ENCODE results near the gene COA5.

COA5 gene

DNA sequence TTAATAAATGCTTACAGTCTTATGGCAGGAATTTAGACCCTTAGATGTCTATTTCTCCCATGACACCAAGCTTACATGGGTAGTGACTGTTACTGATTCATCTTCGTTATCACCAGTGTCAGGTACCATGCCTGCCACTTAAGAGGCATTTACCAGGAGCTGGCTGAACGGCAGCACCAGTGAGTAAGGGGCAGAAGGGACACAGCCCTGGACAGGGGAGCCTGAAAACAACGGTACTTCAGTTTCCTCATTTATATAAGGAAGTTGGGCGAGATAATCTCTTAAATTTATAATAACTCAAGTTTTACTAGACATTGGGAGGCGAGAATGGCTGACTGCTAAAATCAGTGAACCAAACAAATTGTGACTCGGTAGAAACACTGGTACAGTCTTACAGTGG, 1.2 kb downstream of the COA5 start:
- H3K4me2 ChIP-seq (ENCODE audit: low read depth, low read length, poor library complexity, severe bottlenecking): peak overlapping the region; percentile 76
- TF ChIP-seq CTCF (IDR thresholded peaks at IDR 0.05; ENCODE audit: insufficient read depth, low read length, poor library complexity, severe bottlenecking): no peak
- no peak for TF ChIP-seq EZH2phosphoT487 (conservative IDR thresholded peaks at IDR 0.05; ENCODE audit: low read length)
- H2AFZ ChIP-seq (ENCODE audit: low read depth, low read length, severe bottlenecking): no peak overlapping the region
- no peaks in the 10 kb centered on the region for H4K20me1 ChIP-seq (ENCODE audit: low read depth, low read length)
- peak overlapping the region; percentile 94 for H3K9ac ChIP-seq (ENCODE audit: low read length)
- no peak overlapping the region for H3K27ac ChIP-seq (ENCODE audit: low read depth, low read length)
- H3K79me2 ChIP-seq (ENCODE audit: insufficient read depth, low read length): peaks cover 28% of the 10 kb centered on the region
- no peaks in the 10 kb centered on the region for H3K27me3 ChIP-seq (ENCODE audit: low read length)
- H3K4me3 ChIP-seq (ENCODE audit: insufficient read depth, low read length, poor library complexity, severe bottlenecking): peak overlapping the region; percentile 87
- no peaks in the 10 kb centered on the region for H3K36me3 ChIP-seq (ENCODE audit: low read length)
- no peaks in the 10 kb centered on the region for H3K9me2 ChIP-seq (replicated peaks; ENCODE audit: insufficient read depth, low read length)
- H3K9me3 ChIP-seq (ENCODE audit: insufficient read depth, low read length): no peaks in the 10 kb centered on the region
- no peaks in the 10 kb centered on the region for H3F3A ChIP-seq (ENCODE audit: insufficient read depth)

GRCh38 chr2:98606431-98606830, 1.9 kb downstream of the COA5 start:
- Histone ChIP-seq H3K9me3 (ENCODE audit: insufficient read depth, low read length) (no peaks in the 10 kb centered on the region), H3K4me2 (ENCODE audit: low read depth, low read length, poor library complexity, severe bottlenecking) (peak overlapping the region; percentile 76), H3F3A (ENCODE audit: insufficient read depth) (no peaks in the 10 kb centered on the region), H2AFZ (ENCODE audit: low read depth, low read length, severe bottlenecking) (no peak overlapping the region), H3K79me2 (ENCODE audit: insufficient read depth, low read length) (peaks cover 28% of the 10 kb centered on the region), H3K4me3 (ENCODE audit: insufficient read depth, low read length, poor library complexity, severe bottlenecking) (no peak overlapping the region), H3K27ac (ENCODE audit: low read depth, low read length) (no peak overlapping the region), H4K20me1 (ENCODE audit: low read depth, low read length) (no peaks in the 10 kb centered on the region), H3K36me3 (ENCODE audit: low read length) (no peaks in the 10 kb centered on the region), H3K9ac (ENCODE audit: low read length) (no peak overlapping the region; the same call in 1 of the 2 replicates), H3K27me3 (ENCODE audit: low read length) (no peaks in the 10 kb centered on the region), H3K9me2 (replicated peaks; ENCODE audit: insufficient read depth, low read length) (no peaks in the 10 kb centered on the region)
- no peak for TF ChIP-seq EZH2phosphoT487 (conservative IDR thresholded peaks at IDR 0.05; ENCODE audit: low read length)
- TF ChIP-seq CTCF (IDR thresholded peaks at IDR 0.05; ENCODE audit: insufficient read depth, low read length, poor library complexity, severe bottlenecking): no peak

DNA sequence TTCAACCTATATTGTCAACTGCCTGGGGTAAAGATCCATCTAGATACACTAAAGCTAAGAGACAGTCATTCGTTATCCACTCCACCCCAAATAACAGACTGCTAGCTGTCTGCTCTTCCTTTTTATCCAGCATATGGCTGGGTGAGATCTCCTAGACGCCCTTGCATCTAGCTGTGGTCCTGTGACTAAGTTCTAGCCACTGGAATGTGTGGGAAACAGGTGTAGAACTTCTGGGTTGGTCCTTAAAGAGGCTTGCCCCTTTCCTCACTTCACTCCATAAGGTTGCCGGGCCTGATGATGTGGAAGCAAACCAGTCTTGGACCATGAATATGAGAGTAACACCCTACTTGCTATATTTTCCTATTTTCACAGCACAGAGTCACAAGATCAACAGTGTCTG, 3.2 kb downstream of the COA5 start:
- no peaks in the 10 kb centered on the region for H3K27me3 ChIP-seq (ENCODE audit: low read length)
- no peaks in the 10 kb centered on the region for H3F3A ChIP-seq (ENCODE audit: insufficient read depth)
- no peak overlapping the region for H2AFZ ChIP-seq (ENCODE audit: low read depth, low read length, severe bottlenecking)
- no peak overlapping the region for H3K4me3 ChIP-seq (ENCODE audit: insufficient read depth, low read length, poor library complexity, severe bottlenecking)
- no peak overlapping the region for H3K9ac ChIP-seq (ENCODE audit: low read length)
- H3K79me2 ChIP-seq (ENCODE audit: insufficient read depth, low read length): peaks cover 28% of the 10 kb centered on the region
- no peak overlapping the region for H3K4me2 ChIP-seq (ENCODE audit: low read depth, low read length, poor library complexity, severe bottlenecking)
- no peaks in the 10 kb centered on the region for H3K9me2 ChIP-seq (replicated peaks; ENCODE audit: insufficient read depth, low read length)
- no peak overlapping the region for H3K27ac ChIP-seq (ENCODE audit: low read depth, low read length)
- peaks cover 5% of the 10 kb centered on the region; the same call in 1 of the 2 replicates for H3K36me3 ChIP-seq (ENCODE audit: low read length)
- H4K20me1 ChIP-seq (ENCODE audit: low read depth, low read length): no peaks in the 10 kb centered on the region
- TF ChIP-seq CTCF (IDR thresholded peaks at IDR 0.05; ENCODE audit: insufficient read depth, low read length, poor library complexity, severe bottlenecking) (no peak), EZH2phosphoT487 (conservative IDR thresholded peaks at IDR 0.05; ENCODE audit: low read length) (no peak)
- H3K9me3 ChIP-seq (ENCODE audit: insufficient read depth, low read length): no peaks in the 10 kb centered on the region

All from SU-DHL-6 (cell line).